Measurements from ENCODE around the gene NIPAL1.
A peak's percentile ranks its signal among the peaks of the same experiment; 100 is the strongest.
"Not testable (repeated sequence)": the region's sequence is repeated elsewhere in the genome, so short reads cannot be mapped to it uniquely, and the experiment has no call there.

NIPAL1 gene

DNA sequence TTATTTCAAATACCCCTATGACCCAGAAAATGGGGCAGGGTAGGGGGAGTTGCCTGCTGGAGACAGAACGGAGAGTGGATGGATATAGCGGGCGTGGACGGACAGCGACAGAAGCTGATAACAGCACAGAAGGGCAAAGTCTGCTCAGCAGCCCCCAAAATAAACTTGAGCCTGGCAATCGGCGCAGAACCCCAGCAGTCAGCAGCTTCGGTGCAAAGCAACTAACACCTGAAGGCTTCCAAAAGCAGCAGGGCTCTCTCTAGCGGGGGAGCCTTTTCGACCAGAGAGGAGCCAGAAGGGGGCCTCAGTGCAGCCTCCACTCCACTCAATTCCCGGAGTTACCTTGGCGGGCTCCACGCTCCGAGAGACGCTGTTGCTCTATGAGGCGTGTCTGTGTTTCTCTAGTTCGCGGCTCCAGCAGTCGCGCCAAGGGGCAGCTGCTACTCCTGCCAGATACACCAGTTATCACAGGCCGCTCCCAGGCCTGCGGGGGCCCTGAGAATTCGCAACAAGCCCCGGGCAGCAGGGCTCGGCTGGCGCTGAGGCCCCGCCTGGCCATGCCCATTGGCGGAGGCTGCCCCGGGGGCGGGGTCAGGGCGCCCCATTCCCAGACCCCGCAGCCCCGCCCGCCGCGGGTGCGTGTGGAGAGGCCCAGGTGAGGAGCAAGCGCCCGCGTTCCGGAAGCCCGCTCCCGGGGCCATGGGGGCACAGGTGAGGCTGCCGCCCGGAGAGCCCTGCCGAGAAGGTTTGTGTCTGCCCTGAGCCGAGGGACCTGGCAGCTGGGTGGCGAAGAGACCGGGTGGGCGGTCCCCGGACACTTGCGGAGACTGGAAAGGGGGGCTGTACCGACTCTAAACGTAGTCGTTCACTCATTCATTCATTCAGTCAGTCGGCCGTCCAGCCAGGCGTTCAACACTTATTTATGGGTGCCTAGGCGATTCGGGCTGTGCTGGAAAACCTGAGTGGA is at the start of gene NIPAL1, which contains the start of gene CNGA1:
TSS of gene NIPAL1 (plus strand) at position 632 of the 967 bp plus-strand sequence. CDS start at position 700, 68 bp downstream.
TSS of gene CNGA1 (minus strand) at position 541 of the 967 bp plus-strand sequence. CDS start 63,992 bp downstream, outside the sequence.
- DNase-seq: peak; percentile 42 to 57

DNA sequence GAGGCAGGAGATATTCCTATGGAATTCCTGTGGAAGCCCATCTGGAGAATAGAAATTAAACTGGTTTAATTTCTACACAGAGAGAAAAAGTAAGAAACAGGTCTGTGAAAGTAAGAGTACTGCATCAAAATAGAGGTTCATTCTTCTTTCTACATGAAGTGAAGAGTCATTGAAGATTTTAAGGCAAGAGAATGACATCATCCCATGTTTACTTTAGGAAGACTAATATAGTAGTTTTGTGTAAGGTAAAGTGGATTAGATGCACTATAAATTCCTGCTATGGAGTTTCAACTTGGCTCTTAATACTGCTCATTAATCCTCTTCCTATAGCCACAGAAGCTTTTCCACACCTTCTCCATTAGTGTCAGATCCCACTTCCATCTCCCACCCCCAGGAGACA is 47.7 kb upstream of the NIPAL1 start:
- no peak for DNase-seq

- DNase-seq: peak; percentile 63 to 74
Observed at GRCh38 chr4:47972181-47972580, 44.4 kb upstream of the NIPAL1 start.

GRCh38 chr4:47972721-47973120 is 43.9 kb upstream of the NIPAL1 start:
- DNase-seq: peak in 1 of 2 donors; percentile 1

DNA sequence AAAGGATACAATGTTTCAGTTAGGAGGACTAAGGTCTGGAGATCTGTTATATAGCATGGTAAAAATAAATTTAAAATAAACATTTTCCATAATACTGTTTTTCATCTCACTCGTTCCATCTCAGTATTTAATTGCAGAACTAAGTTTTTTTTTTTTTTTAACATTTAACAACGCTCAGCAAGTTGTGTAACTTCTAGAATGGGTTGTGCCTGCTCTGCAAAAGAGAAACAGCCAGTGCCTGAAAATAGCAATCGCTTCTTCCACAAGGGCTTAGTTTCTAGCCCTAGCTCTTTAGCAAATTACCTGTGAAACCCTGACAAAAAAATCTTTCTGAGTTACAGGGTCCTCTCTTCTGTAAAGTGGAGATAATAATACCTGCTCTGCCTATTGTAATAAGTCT is 42.0 kb upstream of the NIPAL1 start:
- peak; percentile 19 to 36 for DNase-seq

- no peak for DNase-seq
Observed at GRCh38 chr4:47990145-47990544, 26.4 kb upstream of the NIPAL1 start.

DNA sequence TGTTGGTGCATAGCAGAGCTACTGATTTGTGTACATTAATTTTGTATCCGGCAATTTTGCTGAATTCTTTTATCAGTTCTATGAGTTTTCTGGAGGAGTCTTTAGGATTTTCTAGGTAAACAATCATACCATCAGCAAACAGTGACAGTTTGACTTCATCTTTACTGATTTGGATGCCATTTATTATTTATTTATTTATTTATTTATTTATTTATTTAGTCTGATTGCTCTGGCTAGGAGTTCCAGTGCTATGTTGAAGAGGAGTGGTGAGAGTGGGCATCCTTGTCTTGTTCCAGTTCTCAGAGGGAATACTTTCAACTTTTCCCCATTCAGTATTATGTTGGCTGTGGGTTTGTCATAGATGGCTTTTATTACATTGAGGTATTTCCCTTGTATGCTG is 24.1 kb upstream of the NIPAL1 start:
- not testable (repeated sequence) for DNase-seq

DNA sequence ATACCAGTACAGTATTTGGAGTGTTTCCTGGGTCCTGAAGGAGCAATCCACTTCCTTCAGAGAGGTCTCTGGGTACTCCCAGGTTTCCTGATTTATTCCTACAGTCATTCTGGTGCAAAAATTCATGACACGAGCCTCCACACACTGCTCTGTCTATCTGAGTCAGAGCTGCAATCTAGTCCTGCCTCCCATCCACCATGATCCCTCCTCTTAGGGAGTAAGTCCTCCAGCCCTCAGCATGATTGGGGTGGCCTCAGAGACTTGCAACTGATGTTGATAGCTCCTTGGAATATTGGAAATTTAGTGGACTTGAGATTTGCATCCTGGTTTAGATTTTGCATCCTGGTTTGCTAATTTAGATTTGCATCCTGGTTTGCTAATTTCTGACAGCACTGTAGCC is 20.6 kb upstream of the NIPAL1 start:
- DNase-seq: no peak

DNA sequence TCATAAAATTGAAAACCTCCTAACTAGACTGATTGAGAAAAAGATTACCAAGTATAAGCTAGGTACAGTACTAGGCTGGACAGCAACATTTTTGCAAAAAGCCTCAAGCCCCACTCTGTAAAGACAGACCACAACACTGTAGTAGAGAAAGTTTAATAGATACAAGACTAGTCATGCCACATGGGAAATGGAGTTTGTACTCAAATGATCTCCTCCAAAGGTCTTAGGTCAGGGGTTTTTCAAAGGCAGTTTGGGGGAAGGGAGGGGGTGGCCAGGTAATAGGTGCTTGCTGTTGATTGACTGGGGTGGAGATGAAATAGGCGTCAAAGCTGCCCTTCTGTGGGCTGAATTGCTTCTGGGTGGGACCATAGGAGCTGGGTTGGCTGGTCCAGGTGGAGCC is 14.3 kb upstream of the NIPAL1 start:
- no peak for DNase-seq

DNA sequence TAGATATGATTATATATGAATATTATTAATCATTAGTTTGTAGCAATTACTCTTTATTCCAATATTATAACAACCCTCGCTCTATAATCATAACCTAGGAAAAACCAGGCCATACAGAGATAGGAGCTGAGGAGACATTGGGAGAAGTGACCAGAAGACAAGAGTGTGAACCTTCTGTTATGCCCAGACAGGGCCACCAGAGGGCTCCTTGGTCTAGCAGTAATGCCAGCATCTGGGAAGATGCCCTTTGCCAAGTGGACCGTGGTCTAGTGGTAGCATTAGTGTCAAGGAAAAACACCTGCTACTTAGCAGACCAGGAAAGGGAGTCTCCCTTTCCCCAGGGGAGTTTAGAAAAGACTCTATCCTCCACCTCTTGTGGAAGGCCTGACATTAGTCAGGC is 13.0 kb upstream of the NIPAL1 start:
- DNase-seq: peak; percentile 21 to 46

GRCh38 chr4:48005781-48006180 is 10.8 kb upstream of the NIPAL1 start:
- DNase-seq: no peak

DNA sequence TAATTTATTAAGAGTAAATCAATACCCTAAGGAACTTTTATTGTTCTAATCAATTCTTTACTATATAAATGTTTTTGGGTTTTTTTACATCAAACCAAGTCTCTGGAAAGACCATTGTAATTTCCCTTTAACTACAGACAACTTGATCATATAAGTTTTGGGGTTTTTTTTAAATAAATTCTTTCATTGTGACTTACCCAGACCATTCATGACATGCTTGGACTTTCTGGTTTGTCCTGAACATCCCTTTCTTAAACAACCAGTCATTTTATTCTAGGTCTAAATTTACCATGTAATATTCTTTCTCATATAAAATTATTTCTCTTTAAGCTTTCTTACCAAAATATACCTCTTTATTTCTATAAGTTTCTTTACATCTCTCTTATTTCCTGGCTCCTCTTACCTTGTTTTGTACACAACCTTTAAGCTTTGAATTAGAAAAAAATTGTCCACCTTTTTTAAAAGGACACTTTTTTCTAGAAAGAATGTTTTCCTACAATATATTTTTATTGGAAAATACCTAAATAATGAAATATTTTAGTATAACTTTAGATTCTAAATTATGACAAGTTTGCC is 8.5 kb upstream of the NIPAL1 start:
- no peak for DNase-seq

GRCh38 chr4:48010906-48011305 is 5.7 kb upstream of the NIPAL1 start:
- DNase-seq: not testable (repeated sequence)

- DNase-seq: no peak
Observed at GRCh38 chr4:48011722-48012121, 4.8 kb upstream of the NIPAL1 start.

- DNase-seq: peak; percentile 17 to 29
Observed at GRCh38 chr4:48012824-48013223, 3.7 kb upstream of the NIPAL1 start.

DNA sequence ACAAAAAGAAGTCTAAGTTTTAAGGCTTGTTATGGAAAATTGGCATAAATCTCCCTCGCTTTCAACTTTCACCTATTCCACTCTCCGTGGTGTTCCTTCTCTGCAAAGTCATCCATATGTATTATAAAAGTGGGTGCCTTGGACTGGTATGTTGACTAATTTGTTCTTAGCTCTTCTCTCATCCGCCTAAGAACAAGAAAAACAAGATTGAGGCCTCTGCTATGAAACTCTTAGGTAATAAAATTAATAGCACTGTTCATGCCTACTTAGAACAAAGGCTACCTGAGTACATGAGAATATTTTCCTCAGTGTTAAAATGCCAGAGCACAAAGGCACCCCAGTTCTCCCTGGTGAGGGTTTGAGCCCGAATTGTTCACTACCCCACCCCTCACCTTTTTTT is 1.4 kb upstream of the NIPAL1 start:
- no peak for DNase-seq

GRCh38 chr4:48015678-48016077 is 894 bp upstream of the NIPAL1 start:
- no peak for DNase-seq

DNA sequence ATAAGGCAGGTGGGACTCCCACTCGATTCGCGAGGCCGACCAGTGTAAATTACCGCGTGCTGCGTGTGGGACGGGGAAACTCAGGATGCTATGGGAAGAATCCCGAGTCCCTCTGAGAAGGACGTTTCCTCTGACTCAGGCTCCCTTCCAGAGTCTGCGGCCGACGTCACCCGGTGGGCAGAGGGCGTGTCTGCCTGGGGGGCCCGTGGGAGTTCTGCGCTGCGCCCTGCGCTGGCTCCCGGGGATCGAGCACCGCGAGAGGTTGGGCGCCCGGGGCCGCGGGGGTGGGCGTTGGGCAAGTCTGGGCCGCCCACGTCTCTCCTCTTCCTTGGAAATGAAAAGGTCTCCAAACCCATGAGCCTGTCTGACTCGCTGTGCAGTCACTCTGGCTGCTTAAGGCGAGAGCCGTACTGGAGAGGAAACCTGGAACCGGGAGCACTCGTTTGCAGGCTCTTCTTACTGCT is 568 bp downstream of the NIPAL1 start:
- DNase-seq: peak; percentile 54 to 82

GRCh38 chr4:48018112-48018511 is 1.5 kb downstream of the NIPAL1 start:
- no peak for DNase-seq

GRCh38 chr4:48021100-48021499 is 4.5 kb downstream of the NIPAL1 start:
- DNase-seq: no peak

DNA sequence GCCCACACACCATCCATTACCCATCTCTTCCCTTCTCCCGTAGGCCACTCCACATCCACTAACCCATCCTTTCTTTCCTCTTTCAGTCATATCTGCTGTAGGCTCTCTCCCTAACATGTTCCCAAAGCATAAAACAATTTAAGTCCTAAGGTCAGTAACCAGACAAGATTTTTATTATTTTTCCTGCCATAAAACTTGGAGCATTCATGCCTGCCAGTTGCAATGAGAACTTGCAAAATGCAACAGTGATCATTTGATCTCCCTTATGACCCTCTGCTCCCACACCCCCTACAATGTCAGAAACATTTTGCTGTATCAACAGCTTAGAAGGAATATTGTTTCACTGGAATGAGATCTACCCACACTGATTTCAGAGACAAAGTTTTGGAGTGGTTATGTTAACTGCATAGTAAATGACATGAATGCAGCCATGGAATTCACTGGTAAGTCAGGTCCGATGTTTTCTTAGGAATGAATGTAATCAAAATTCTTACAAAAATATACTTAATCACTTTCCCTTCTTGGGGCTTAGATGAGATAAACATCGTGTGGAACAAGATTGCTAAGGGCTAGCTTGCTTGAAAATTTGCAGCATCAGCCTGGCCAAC is 5.7 kb downstream of the NIPAL1 start:
- no peak for DNase-seq

- DNase-seq: no peak
Observed at GRCh38 chr4:48024522-48024921, 8.0 kb downstream of the NIPAL1 start.

DNA sequence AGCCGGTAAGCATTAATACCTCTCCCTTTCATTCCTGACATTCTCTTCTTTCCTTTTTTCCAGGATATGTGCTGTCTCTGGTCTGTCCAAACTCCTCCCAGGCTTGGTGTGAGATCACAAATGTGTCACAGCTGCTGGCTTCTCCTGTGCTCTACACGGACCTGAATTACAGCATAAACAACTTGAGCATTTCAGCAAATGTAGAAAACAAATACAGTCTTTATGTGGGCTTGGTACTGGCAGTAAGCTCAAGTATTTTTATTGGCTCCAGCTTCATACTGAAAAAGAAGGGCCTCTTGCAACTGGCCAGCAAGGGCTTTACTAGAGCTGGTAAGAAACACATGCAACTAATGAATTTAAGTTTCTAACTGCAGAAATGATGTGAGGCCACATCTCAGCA is 8.4 kb downstream of the NIPAL1 start:
- no peak for DNase-seq

DNA sequence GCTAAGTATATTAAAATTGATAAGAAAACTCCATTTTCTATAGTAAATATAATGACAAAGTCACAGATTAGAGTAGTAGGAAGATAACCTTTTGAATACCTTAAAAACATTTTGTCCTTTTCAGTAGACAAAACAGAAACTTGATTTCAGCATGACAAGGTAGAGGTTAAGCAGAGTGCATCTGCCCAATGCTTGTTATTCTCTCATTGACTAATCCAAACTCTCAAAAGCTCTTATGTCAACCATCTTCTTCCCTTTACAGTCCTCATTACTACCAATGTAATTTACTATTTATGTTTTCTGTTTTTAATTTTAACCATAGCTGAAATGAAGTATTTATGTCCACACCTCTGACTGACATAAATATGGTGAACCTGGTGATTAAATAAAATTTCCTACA is 11.1 kb downstream of the NIPAL1 start:
- no peak for DNase-seq
